ENCODE results near the gene MUC6.

MUC6 gene

DNA sequence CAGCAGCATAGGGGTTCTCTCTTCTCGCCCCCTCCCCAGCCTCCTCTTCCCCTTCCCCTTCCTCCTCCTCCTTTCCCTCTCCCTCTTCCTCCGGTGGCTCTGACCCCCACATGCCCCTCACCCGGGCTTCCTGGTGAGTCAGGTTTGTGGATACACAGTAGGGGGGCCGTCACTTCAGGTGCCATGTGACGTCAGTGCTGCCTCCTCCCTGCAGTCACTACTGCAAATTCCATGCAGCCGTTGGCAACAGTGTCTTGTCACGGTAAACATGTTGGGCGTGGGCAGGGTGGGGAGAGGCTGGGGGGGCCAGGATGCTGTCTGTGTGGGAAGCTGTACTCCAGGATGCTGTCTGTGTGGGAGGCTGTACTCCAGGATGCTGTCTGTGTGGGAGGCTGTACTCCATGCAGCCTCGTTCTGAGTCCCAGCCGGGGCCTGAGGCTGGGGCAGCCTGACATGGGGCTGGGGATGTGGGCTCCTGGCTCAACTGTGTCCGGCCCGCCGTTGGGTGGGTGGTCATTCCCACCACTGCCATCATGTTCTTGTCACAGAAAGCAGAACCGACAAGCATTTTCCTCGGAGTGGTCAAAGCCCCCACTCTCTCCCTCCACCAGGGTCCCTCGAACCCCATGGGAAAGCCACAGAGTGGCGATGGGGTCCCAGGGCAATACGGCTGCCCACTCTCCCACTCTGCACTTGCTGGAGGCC is 35.8 kb upstream of the MUC6 start:
- Histone ChIP-seq H3K9me3 (ENCODE audit: severe bottlenecking) (no peaks in the 10 kb centered on the region), H3K4me3 (ENCODE audit: severe bottlenecking) (no peak overlapping the region), H3K27me3 (ENCODE audit: insufficient read depth, poor library complexity, severe bottlenecking) (no peaks in the 10 kb centered on the region), H3K4me1 (ENCODE audit: insufficient read depth, poor library complexity, severe bottlenecking) (peaks cover 16% of the 10 kb centered on the region), H3K27ac (ENCODE audit: poor library complexity, severe bottlenecking) (no peak overlapping the region), H3K36me3 (ENCODE audit: low read depth) (no peaks in the 10 kb centered on the region)
- ATAC-seq (ENCODE audit: low read depth) (no peak), DNase-seq (ENCODE audit: low spot score) (peak; percentile 58)
- TF ChIP-seq, protein P1, sequence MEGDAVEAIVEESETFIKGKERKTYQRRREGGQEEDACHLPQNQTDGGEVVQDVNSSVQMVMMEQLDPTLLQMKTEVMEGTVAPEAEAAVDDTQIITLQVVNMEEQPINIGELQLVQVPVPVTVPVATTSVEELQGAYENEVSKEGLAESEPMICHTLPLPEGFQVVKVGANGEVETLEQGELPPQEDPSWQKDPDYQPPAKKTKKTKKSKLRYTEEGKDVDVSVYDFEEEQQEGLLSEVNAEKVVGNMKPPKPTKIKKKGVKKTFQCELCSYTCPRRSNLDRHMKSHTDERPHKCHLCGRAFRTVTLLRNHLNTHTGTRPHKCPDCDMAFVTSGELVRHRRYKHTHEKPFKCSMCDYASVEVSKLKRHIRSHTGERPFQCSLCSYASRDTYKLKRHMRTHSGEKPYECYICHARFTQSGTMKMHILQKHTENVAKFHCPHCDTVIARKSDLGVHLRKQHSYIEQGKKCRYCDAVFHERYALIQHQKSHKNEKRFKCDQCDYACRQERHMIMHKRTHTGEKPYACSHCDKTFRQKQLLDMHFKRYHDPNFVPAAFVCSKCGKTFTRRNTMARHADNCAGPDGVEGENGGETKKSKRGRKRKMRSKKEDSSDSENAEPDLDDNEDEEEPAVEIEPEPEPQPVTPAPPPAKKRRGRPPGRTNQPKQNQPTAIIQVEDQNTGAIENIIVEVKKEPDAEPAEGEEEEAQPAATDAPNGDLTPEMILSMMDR (IDR thresholded peaks at IDR 0.05; ENCODE audit: poor library complexity, severe bottlenecking), result no peak

DNA sequence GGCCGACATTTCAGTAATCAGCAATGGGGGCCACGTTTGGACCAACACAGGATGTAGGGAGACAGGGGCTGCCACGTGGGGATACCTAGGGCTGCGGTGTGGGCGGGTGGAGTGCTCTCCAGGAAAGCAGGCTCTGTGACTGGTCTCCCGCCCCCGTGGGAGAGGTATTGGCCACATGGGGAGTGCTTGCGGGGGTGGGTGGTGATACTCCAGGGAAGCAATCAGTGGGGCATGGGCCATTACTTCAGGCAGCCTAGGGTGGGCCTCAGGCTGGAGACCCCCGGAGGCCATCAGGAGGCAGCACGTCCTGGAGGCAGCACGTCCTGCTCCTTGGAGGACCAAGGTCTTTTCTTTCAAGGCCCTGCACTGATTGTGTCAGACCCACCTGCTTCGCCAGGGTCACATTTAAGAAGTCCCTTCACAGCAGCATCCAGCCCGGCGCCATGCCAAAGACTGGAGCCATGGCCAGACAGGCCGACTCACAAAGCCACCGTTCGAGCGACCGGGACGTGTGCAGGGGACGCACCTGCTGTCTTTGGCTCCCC is 35.1 kb upstream of the MUC6 start:
- no peaks in the 10 kb centered on the region for H3K36me3 ChIP-seq (ENCODE audit: low read depth)
- peaks cover 16% of the 10 kb centered on the region for H3K4me1 ChIP-seq (ENCODE audit: insufficient read depth, poor library complexity, severe bottlenecking)
- no peak overlapping the region for H3K4me3 ChIP-seq (ENCODE audit: severe bottlenecking)
- no peaks in the 10 kb centered on the region for H3K9me3 ChIP-seq (ENCODE audit: severe bottlenecking)
- no peaks in the 10 kb centered on the region for H3K27me3 ChIP-seq (ENCODE audit: insufficient read depth, poor library complexity, severe bottlenecking)
- ATAC-seq (ENCODE audit: low read depth) (no peak), DNase-seq (ENCODE audit: low spot score) (peak; percentile 50)
- TF ChIP-seq, protein P1 (IDR thresholded peaks at IDR 0.05; ENCODE audit: poor library complexity, severe bottlenecking), result no peak
- no peak overlapping the region for H3K27ac ChIP-seq (ENCODE audit: poor library complexity, severe bottlenecking)

DNA sequence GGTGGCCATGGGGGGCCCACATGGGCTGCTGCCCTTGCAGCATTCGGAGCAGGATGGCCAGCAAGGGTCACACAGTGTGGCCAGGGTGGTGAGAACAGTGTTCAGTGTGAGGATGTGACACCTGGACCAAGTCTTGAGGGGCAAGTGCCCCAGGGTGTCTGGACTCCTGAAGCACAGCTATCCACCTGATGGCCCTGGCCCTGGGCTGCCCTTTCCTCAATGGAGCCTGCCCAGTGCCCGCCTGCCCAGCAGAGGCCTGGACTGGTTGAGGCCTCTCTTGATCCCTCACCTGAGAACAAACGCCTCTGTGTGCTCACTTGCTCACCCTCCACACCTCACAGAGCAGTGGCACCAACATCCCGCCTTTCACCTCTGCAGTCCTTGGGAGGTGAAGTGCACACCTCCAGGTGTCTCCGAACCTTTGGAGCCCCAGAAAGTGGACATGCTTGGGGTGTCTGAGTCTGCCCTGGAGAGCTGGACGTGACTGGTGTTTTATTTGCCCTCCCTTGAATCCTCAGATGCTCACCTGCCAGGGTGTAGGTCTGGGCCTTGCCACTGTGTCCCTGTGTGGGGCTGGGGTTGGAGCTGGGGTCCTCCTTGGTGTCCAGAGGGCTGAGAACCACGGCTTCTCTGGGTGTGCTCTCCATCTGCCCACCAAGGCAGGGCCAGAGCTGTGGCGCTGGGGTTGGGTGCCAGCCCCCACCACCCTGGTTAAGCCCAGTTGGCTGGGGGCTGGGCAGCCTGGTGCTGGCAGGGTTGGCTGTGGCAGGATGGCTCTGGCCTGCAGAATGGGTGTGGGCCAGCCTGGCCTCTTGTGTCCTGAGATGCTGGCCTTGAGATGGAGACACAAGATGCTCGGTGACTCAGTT is 34.3 kb upstream of the MUC6 start:
- Histone ChIP-seq H3K27me3 (ENCODE audit: insufficient read depth, poor library complexity, severe bottlenecking) (no peaks in the 10 kb centered on the region), H3K27ac (ENCODE audit: poor library complexity, severe bottlenecking) (no peak overlapping the region), H3K9me3 (ENCODE audit: severe bottlenecking) (no peaks in the 10 kb centered on the region), H3K4me3 (ENCODE audit: severe bottlenecking) (no peak overlapping the region), H3K4me1 (ENCODE audit: insufficient read depth, poor library complexity, severe bottlenecking) (peaks cover 16% of the 10 kb centered on the region), H3K36me3 (ENCODE audit: low read depth) (no peaks in the 10 kb centered on the region)
- DNase-seq (ENCODE audit: low spot score) (peak; percentile 52), ATAC-seq (ENCODE audit: low read depth) (no peak)
- TF ChIP-seq, protein P1 (IDR thresholded peaks at IDR 0.05; ENCODE audit: poor library complexity, severe bottlenecking), result no peak

GRCh38 chr11:1069740-1070139 is 33.2 kb upstream of the MUC6 start:
- no peaks in the 10 kb centered on the region for H3K27me3 ChIP-seq (ENCODE audit: insufficient read depth, poor library complexity, severe bottlenecking)
- H3K36me3 ChIP-seq (ENCODE audit: low read depth), result no peaks in the 10 kb centered on the region
- H3K4me1 ChIP-seq (ENCODE audit: insufficient read depth, poor library complexity, severe bottlenecking), result peaks cover 16% of the 10 kb centered on the region
- ATAC-seq (ENCODE audit: low read depth), result no peak
- no peaks in the 10 kb centered on the region for H3K9me3 ChIP-seq (ENCODE audit: severe bottlenecking)
- TF ChIP-seq, protein P1 (IDR thresholded peaks at IDR 0.05; ENCODE audit: poor library complexity, severe bottlenecking), result no peak
- no peak for DNase-seq (ENCODE audit: low spot score)
- no peak overlapping the region for H3K27ac ChIP-seq (ENCODE audit: poor library complexity, severe bottlenecking)
- H3K4me3 ChIP-seq (ENCODE audit: severe bottlenecking), result no peak overlapping the region

Measured in RWPE2 (cell line).